ENCODE results near the gene MIPOL1.

The MIPOL1 gene

DNA sequence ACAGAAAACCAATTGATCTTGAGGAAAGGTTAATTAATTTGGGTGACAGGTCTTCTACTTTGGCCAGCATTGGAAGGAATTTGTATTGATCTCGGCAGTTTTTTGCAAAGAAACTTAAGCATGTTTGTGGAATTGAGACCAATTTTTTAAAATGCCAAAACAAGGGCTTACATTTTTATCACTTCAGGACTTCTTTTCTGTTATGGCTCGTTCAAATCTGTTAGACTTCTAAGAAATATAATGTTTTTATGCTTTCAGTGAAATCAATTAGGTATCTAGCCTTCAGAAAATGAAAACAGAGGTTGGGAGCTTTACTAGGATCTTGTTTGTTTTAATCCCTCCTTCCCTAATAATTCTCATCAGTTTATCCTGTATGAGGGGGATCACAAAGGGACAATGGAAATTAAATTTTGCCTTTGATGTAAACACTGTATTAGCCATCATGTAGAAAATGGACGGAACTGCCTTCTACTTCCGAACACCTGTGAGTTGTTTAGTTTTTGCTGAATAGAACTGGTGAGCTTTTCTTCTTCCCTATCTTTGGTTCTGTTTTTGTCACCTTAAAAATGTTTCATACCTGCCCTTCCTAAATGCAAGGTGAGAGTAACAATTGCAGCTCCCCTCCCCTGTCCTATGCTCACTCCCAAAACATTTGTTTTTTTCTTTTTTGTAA, 389.5 kb downstream of the MIPOL1 start:
- DNase-seq (ENCODE audit: low read depth in 2 of 2) = no peak

DNA sequence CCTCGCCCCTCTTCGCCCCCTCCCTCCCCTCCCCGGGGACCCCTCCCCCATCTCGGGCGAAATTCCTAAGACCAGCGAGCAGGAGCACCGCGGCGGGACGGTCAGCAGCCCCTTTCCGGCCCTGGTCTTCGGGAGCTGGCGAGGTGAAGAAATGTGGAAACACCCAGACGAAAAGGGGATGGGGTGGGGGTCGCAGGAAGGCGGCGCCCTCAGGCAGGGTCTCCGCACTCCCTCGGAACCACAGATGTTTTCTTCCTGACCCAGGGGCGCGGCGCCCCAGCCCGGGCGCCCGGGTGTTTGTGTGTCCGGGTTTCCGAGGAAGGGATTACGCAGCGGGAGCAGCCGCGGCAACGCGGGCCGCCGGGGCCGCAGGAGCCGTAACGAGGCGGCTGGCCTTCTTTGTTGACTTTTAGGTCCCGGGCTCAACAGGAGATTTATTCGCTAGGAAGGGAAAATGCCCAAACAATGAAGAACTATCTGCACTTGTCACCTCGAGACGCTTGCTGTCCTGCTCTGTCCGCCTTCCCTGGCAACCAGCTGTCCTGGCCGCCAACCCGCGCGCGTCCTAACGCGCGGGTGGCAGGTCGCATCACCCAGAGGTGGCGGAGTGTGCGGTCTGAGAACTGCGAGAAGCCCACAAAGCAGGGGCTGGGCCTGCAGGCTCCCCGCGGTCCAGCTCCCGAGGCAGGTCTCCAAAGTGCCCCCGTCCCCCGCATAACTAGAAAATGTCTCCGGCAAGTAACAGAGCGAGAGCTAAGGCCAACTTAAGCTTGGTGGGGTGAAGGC, 390.3 kb downstream of the MIPOL1 start:
- no peak for DNase-seq (ENCODE audit: low read depth in 2 of 2)

- no peak for DNase-seq (ENCODE audit: low read depth in 2 of 2)
Measured at GRCh38 chr14:37588667-37588955, 390.9 kb downstream of the MIPOL1 start.

DNA sequence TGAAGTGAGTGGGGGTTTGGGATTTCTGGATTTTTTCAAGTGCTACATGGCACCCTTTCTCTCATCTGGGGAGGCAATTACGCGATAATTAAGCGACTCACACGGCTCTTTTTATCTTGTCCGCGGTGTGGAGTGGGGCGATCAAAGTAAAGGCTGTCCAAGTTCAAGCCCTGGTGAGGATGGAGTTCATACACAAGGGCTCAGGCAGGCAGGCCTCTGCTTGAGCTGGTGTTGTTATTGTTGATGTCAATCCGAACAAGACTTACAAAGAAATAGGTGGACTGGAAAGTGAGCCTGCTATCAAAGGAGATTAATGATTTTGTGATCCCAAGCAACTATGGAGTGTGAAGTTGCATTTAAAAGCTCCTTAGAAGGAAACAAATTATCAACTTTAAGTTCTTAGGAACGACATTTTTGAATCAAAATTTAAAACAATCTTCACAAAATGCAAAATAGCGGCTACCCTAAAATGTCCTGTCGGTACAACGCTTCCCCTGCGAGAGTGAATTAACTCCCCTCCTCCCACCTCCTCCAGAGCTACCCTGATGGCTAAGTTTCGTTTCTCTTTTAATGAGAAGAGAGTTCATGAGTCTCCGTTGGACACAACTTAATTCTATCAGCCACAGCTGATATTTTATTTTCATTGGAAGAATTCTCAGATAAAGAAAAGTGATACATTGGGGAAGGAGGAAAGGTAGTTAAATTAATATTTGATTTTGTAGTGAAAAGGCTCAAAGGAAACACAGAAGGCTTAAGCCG, 391.4 kb downstream of the MIPOL1 start:
- DNase-seq (ENCODE audit: low read depth in 2 of 2) = no peak

- no peak for DNase-seq (ENCODE audit: low read depth in 2 of 2)
Measured at GRCh38 chr14:37589715-37590427, 392.1 kb downstream of the MIPOL1 start.

- no peak for DNase-seq (ENCODE audit: low read depth in 2 of 2)
Measured at GRCh38 chr14:37590428-37591139, 392.8 kb downstream of the MIPOL1 start.

GRCh38 chr14:37591311-37591940, 393.7 kb downstream of the MIPOL1 start:
- no peak for DNase-seq (ENCODE audit: low read depth in 2 of 2)

DNA sequence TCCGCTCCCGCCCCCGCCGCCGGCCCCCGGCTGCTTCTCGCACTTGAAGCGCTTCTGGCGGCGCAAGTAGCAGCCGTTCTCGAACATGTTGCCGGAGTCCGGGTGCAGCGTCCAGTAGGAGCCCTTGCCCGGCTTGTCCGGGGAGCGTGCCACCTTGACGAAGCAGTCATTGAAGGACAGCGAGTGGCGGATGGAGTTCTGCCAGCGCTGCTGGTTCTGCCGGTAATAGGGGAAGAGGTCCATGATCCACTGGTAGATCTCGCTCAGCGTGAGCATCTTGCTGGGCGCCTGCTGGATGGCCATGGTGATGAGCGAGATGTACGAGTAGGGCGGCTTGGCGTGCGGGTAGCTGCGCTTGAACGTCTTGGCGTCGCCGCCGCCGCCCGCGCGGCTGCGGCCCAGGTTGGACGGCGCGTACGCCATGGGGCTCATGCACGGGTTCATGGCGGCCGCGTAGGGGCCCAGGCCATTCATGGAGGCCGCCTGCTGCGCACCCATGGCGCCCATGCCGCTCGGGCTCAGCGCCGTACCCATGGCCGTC, 394.3 kb downstream of the MIPOL1 start:
- no peak for DNase-seq (ENCODE audit: low read depth in 2 of 2)

DNA sequence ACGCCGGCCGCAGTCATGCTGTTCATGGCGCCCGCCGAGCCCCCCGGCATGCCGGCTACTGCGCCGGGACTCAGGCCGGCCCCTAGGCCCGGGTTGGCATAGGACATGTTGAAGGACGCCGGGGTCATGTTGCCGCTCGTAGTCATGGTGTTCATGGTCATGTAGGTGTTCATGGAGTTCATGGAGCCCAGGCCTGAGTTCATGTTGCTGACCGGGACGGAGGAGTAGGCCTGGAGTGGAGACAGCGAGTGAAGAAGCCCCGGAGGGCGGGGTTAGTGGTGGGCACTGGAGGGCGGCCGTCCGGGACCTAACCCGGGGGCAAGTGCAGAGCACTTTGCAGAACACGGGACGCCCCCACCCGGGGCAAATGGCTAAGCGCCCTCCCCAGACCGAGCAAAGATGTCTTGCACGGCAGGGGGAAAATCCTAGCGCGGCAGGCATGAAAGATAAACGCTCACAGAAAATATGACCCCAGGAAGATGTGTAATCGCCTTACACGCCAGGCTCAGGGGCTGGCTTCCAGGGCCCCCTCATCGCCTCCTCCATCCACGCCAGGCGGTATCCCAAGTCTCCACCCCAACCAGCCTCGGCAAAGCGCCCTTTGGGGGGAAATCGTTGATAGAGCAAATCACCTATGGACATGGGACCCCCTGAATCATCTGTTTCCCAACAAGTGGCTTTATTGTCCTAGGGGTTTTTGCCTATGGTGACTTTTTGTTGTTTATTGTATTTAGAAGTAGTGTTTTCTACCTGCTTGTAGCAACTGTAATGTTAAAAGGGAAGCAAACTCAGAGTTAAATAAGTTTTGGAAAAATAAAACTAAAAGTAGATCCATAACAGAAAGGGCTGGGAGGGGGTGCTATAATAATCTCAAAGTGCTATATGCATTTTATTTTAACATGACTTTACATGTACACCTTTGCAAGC, 395.0 kb downstream of the MIPOL1 start:
- DNase-seq (ENCODE audit: low read depth in 2 of 2) = no peak

GRCh38 chr14:37593511-37594237, 395.9 kb downstream of the MIPOL1 start:
- no peak for DNase-seq (ENCODE audit: low read depth in 2 of 2)

DNA sequence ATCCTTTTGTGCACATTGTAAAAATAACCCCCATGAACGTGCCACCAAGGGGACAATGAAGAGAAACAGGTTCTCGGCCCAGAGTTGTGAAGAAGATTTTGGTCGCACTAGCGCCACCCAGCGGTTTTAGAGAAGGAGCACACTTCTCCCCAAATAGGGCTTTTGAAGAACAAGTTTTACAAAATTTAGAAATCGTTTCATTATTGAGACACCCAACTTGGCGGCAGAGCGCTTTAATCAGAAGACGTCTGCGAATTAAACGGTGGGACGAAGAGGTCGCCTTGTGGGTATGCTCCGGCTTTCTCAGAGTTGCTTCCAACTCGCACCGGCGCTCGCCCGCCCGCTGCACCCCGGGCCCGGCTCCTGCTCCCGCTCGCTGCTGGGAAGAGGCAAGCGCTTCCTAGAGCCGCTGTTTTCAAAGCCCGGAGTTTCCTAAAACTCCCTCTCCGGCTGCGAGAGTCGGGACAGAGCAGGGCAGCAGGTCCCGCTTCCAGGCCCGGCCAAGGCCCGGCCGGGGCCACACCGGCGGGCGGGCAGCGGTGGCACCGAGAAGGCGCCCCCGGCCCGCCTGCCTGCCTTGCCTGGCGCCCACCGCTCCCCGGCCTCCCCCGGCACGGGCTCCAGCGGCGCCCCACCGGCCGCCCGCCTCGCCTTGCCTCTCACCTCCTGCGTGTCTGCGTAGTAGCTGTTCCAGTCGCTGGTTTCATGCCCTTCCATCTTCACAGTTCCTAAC, 396.7 kb downstream of the MIPOL1 start:
- no peak for DNase-seq (ENCODE audit: low read depth in 2 of 2)

GRCh38 chr14:37594971-37595808, 397.5 kb downstream of the MIPOL1 start, which contains the start of the genes FOXA1 and TTC6:
Gene FOXA1, minus strand, starts transcription at chr14:37595249. Its CDS starts 277 bp downstream, at chr14:37594972.
Gene TTC6, plus strand, starts transcription at chr14:37595629. Its CDS starts 26,436 bp downstream, at chr14:37622065.
- no peak for DNase-seq (ENCODE audit: low read depth in 2 of 2)

- DNase-seq (ENCODE audit: low read depth in 2 of 2) = no peak
Measured at GRCh38 chr14:37595809-37596621, 398.3 kb downstream of the MIPOL1 start.

GRCh38 chr14:37596790-37597472, 399.2 kb downstream of the MIPOL1 start:
- DNase-seq (ENCODE audit: low read depth in 2 of 2) = no peak

DNA sequence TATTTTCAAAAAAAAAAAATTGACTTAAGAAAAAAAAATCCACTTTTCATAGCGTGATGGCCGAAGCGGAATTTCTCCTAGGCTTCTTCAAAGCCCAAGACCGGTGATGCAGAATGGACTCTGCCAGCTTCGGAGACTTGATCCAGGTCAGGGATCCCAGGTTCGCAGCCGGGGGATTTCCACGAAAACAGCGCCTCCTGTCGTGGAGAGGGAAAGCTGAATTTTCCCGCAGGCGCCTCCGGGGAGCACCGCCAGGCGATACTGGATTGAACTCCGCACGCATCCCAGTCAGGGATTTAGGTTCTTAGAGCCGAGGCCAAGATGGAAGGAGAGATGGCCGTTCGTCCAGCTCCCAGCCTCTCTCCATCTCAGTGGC, 399.8 kb downstream of the MIPOL1 start:
- DNase-seq (ENCODE audit: low read depth in 2 of 2) = no peak

Measured in stimulated activated CD8-positive, alpha-beta memory T cell treated with anti-CD3 and anti-CD28 coated beads, Interleukin-7, amount 100 ng/mL, for 1 hour (primary cell).